SK-N-SH treated with all-trans-retinoic acid at 6 μM for 48 hours (cell line): ENCODE measurements around the gene GPRIN1.

ENCODE experiments used
- ATAC-seq: fragments of 200-7000 bp; cut with Tn5 transposase; 3 replicates; pipeline ENCODE4 v1.9.1; 2020; ENCODE audit warnings: mild to moderate bottlenecking, moderate library complexity
- ARNTL ChIP-seq: fragments of 450-650 bp; formaldehyde crosslinking; IDR thresholded peaks from 2 replicates; pipeline ENCODE4 v1.5.0; 2020; ENCODE audit warnings: low read depth, mild to moderate bottlenecking, moderate library complexity, borderline replicate concordance
- BACH2 ChIP-seq: fragments of 250-450 bp; sonication (Bioruptor Pico); IDR thresholded peaks from 2 replicates; pipeline ENCODE4 v1.9.0; 2021; ENCODE audit warnings: mild to moderate bottlenecking, borderline replicate concordance
- CSDC2 ChIP-seq: fragments of 250-450 bp; sonication (Bioruptor Pico); IDR thresholded peaks from 2 replicates; pipeline ENCODE4 v1.5.0; 2020; ENCODE audit warnings: mild to moderate bottlenecking, moderate library complexity
- CSRNP3 ChIP-seq: fragments of 250-450 bp; sonication (Bioruptor Pico); IDR thresholded peaks from 2 replicates; pipeline ENCODE4 v1.5.1; 2021; ENCODE audit warnings: mild to moderate bottlenecking, moderate library complexity
- ESRRG ChIP-seq: fragments of 250-450 bp; sonication (Bioruptor Pico); IDR thresholded peaks from 2 replicates; pipeline ENCODE4 v1.6.1; 2021; ENCODE audit warnings: mild to moderate bottlenecking
- GLIS3 ChIP-seq: fragments of 250-450 bp; sonication (Bioruptor Pico); IDR thresholded peaks from 2 replicates; pipeline ENCODE4 v1.5.0; 2020; ENCODE audit warnings: mild to moderate bottlenecking, moderate library complexity
- OSR1 ChIP-seq: fragments of 250-450 bp; sonication (Bioruptor Pico); IDR thresholded peaks from 2 replicates; pipeline ENCODE4 v1.8.0; 2022; ENCODE audit warnings: moderate library complexity, mild to moderate bottlenecking, inconsistent platforms
- POU6F1 ChIP-seq: fragments of 250-450 bp; sonication (Bioruptor Pico); IDR thresholded peaks from 2 replicates; pipeline ENCODE4 v1.8.0; 2021; ENCODE audit warnings: low read depth, mild to moderate bottlenecking, moderate library complexity, borderline replicate concordance
- PPARA ChIP-seq: fragments of 250-450 bp; sonication (Bioruptor Pico); IDR thresholded peaks from 2 replicates; pipeline ENCODE4 v1.5.0; 2020; ENCODE audit warnings: mild to moderate bottlenecking, borderline replicate concordance
- RARB ChIP-seq: fragments of 250-450 bp; sonication (Bioruptor Pico); IDR thresholded peaks from 2 replicates; pipeline ENCODE4 v1.8.0; 2021; ENCODE audit warnings: mild to moderate bottlenecking, moderate library complexity
- SNAI2 ChIP-seq: fragments of 250-450 bp; sonication (Bioruptor Pico); IDR thresholded peaks from 2 replicates; pipeline ENCODE4 v1.5.0; 2020; ENCODE audit warnings: mild to moderate bottlenecking, moderate library complexity
- TCF4 ChIP-seq: fragments of 250-450 bp; sonication (Bioruptor Pico); IDR thresholded peaks from 2 replicates; pipeline ENCODE4 v1.8.0; 2021; ENCODE audit warnings: mild to moderate bottlenecking, moderate library complexity, borderline replicate concordance
- TOX ChIP-seq: fragments of 250-450 bp; sonication (Bioruptor Pico); IDR thresholded peaks from 2 replicates; pipeline ENCODE4 v1.8.0; 2021; ENCODE audit warnings: mild to moderate bottlenecking, moderate library complexity, borderline replicate concordance
- TSHZ2 ChIP-seq: fragments of 250-450 bp; sonication (Bioruptor Pico); IDR thresholded peaks from 2 replicates; pipeline ENCODE4 v1.5.0; 2020; ENCODE audit warnings: mild to moderate bottlenecking, moderate library complexity
- ZC3H10 ChIP-seq: fragments of 250-450 bp; sonication (Bioruptor Pico); IDR thresholded peaks from 2 replicates; pipeline ENCODE4 v1.5.1; 2021; ENCODE audit warnings: mild to moderate bottlenecking, moderate library complexity
- ZFP3 ChIP-seq: fragments of 250-450 bp; sonication (Bioruptor Pico); IDR thresholded peaks from 2 replicates; pipeline ENCODE4 v1.5.0; 2020; ENCODE audit warnings: mild to moderate bottlenecking, moderate library complexity
- ZFP30 ChIP-seq: fragments of 450-650 bp; formaldehyde crosslinking; IDR thresholded peaks from 2 replicates; pipeline ENCODE4 v1.5.0; 2022; ENCODE audit warnings: mild to moderate bottlenecking, moderate library complexity
- ZNF70 ChIP-seq: fragments of 450-650 bp; formaldehyde crosslinking; IDR thresholded peaks from 2 replicates; pipeline ENCODE4 v1.5.0; 2020; ENCODE audit warnings: mild to moderate bottlenecking, moderate library complexity
- ZNF8 ChIP-seq: fragments of 450-650 bp; formaldehyde crosslinking; IDR thresholded peaks from 2 replicates; pipeline ENCODE4 v1.5.0; 2020; ENCODE audit warnings: mild to moderate bottlenecking, moderate library complexity
- TF ChIP-seq, protein P1 (sequence below): fragments of 250-450 bp; sonication (Bioruptor Pico); IDR thresholded peaks from 2 replicates; pipeline ENCODE4 v1.5.1; 2020; ENCODE audit warnings: low read depth, mild to moderate bottlenecking, moderate library complexity
- TF ChIP-seq, protein P2 (sequence below): fragments of 250-450 bp; sonication (Bioruptor Pico); IDR thresholded peaks from 2 replicates; pipeline ENCODE4 v1.8.0; 2020; ENCODE audit warnings: mild to moderate bottlenecking, moderate library complexity, borderline replicate concordance

Gene GPRIN1

GRCh38 chr5:176658817-176659511 is 49.0 kb upstream of the GPRIN1 start:
- TF ChIP-seq TOX (CRISPR knock-in tag) (no peak), OSR1 (no peak), GLIS3 (CRISPR knock-in tag) (no peak), TSHZ2 (CRISPR knock-in tag) (no peak), CSDC2 (no peak), ESRRG (CRISPR knock-in tag) (no peak), BACH2 (CRISPR knock-in tag) (no peak), ZNF8 (CRISPR knock-in tag) (no peak), ZNF70 (CRISPR knock-in tag) (no peak), CSRNP3 (no peak), ZFP3 (no peak), ZC3H10 (CRISPR knock-in tag) (no peak)
- TF ChIP-seq, protein P1, sequence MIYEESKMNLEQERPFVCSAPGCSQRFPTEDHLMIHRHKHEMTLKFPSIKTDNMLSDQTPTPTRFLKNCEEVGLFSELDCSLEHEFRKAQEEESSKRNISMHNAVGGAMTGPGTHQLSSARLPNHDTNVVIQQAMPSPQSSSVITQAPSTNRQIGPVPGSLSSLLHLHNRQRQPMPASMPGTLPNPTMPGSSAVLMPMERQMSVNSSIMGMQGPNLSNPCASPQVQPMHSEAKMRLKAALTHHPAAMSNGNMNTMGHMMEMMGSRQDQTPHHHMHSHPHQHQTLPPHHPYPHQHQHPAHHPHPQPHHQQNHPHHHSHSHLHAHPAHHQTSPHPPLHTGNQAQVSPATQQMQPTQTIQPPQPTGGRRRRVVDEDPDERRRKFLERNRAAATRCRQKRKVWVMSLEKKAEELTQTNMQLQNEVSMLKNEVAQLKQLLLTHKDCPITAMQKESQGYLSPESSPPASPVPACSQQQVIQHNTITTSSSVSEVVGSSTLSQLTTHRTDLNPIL (CRISPR knock-in tag), result no peak
- TF ChIP-seq, protein P2, sequence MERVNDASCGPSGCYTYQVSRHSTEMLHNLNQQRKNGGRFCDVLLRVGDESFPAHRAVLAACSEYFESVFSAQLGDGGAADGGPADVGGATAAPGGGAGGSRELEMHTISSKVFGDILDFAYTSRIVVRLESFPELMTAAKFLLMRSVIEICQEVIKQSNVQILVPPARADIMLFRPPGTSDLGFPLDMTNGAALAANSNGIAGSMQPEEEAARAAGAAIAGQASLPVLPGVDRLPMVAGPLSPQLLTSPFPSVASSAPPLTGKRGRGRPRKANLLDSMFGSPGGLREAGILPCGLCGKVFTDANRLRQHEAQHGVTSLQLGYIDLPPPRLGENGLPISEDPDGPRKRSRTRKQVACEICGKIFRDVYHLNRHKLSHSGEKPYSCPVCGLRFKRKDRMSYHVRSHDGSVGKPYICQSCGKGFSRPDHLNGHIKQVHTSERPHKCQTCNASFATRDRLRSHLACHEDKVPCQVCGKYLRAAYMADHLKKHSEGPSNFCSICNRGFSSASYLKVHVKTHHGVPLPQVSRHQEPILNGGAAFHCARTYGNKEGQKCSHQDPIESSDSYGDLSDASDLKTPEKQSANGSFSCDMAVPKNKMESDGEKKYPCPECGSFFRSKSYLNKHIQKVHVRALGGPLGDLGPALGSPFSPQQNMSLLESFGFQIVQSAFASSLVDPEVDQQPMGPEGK (CRISPR knock-in tag), result no peak
- no peak for ATAC-seq

- TF ChIP-seq TSHZ2 (CRISPR knock-in tag) (no peak), RARB (no peak), TCF4 (CRISPR knock-in tag) (no peak), PPARA (no peak), SNAI2 (no peak), ESRRG (CRISPR knock-in tag) (no peak), BACH2 (CRISPR knock-in tag) (no peak), ZC3H10 (CRISPR knock-in tag) (no peak), ARNTL (CRISPR knock-in tag) (no peak), ZFP30 (CRISPR knock-in tag) (no peak), ZFP3 (no peak), POU6F1 (no peak)
- TF ChIP-seq, protein P2 (CRISPR knock-in tag), result no peak
- ATAC-seq, result peak; percentile 84
These were observed 48.1 kb upstream of the GPRIN1 start for GRCh38 chr5:176658007-176658599.
